HG02642 (cell line): ENCODE results near the gene SGSM2.

Source experiments
- ATAC-seq: cut with Tn5 transposase; IDR thresholded peaks from one replicate; pipeline ENCODE4 v1.9.1; 2021; ENCODE audit warnings: mild to moderate bottlenecking; ENCODE audit not compliant: unreplicated experiment, poor library complexity

The SGSM2 gene

DNA sequence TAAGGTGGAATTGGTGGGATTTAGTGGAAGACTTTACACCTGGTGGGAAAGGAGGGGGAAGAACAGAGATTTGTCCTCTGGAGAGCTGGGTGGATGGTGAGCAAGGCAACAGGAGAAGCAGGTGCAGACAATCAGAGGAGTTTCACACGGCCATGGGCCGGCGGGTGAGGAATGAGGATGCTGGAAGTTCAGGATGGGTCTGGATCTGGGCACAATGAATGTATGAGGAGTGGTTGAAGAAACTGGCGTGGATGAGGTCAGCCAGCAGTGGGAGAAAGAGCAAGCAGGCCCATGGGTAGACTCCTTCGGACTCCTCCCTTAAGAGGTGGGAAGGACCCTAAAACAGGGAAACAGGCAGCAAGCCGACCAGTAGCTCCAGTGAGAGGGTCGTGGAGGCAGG is 73.7 kb downstream of the SGSM2 start:
- no peak for ATAC-seq

DNA sequence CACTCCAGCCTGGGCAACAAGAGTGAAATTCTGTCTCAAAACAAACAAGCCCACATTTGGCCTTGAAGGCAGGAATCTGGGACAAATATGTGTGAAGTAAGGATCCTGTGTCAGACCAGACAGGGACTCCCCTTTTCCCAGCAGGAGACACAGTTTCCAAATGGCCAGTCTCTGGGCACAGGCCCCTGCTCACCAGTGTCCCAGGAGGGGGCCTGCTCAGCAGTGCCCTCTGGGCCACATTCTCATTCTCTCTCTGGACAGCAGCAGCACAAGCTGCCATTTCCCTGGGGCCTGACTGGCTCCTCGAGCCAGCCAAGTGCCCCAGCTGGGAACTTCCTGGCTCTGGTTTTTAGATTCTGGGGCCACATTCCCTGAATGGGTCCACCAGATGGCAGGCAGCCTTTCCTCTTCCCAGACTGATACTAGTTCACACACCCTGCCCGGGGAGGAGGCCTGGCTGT is 75.3 kb downstream of the SGSM2 start:
- ATAC-seq = no peak

DNA sequence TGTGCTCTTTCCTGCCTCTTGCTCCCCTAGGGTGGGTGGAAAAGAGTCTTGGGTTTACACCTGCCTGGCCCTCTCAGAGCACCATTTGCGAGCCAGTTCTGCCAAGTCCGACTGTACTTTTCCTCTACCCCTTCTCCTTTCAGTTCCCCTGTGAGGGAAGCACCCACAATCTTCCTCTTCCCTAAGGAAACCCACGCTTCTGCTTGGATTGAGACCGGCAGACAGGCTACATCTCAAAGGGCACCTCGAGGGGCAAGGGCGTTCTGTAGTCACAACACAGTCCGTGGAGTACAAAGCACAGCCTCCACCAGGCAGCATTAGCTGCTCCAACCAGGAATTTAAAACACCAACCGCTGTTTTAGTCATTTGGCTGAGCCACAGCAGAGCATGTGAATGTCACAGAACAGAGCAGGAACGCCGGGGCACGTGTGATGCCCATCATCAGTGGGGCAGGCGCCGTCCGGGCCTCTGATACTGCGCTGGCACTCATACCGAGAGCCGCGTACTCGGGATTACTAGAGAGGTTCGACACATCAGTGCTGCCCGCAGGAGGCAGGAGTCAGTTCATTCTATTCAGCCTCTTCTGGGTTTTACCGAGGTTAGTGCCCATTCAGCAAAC is 77.3 kb downstream of the SGSM2 start:
- ATAC-seq = no peak

DNA sequence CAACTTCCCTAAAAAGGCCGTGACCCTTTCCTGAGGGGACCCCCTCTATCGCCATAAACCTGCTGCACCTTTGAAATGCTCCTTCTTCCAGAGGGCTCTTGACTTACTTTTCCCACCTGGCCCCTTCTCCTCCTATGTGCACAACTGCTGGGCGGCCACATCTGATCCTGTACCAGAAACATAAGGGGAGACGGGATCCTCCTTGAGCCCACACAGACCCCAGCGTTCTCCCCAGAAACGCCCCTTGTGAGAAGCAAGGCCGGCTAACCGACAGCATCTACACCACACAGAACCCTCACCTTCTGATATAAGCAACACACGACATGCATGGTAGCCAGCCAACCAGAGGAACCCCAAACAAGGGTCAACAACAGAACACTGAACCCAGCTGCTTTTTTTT is 77.8 kb downstream of the SGSM2 start:
- no peak for ATAC-seq

DNA sequence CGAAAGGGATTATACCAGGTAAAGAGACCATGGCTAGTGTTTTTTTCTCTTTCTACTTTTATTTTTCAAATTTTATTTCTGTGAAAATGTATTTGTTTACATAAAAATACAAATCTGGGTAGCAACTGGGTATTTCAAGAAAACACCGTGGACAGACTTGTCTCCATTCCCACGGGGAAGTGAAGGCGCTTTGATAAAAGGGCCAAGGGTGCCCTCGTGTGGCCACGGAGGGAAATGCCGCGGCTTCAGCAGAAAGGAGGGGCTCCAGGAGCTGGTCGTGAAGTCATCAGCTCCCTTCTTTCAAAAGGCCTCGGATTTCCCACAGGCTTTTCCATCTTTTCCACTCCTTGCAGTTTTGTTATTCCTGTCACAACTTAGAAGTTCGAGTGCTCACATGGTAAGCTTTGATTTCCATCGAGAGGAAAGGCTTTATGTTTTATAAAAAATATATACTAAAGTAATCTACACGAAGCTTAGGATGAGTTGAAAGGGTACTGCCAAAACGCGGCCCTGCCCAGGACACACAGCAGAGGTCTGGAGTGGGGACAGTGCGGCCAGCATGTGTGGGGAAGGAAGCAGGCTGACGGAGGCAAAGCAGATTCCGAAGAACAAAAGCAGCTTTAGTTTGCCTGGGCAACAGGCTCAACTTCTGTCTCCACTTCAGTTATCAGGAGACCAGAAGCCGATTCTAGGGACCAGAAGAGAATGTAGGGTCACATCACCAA is 78.9 kb downstream of the SGSM2 start:
- ATAC-seq = peak; percentile 45

DNA sequence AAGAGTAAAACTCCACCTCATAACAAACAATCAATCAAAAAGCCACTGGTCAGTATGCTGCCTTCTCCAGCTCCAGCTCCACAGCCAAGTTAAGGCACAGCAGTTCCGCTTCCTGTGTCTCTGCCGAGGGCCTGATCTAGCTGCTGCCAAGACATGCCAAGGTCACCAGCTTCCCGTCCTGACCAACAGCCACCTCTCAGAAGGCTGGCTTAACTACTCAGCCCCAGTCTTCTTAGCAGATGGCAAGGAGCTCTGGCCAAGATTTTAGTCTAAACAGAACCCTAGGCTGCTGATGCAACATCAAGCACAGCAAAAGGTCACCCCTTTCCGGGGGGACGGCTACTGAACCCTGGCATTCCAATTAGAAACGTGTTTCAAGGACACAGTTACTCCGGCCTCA is 81.3 kb downstream of the SGSM2 start:
- no peak for ATAC-seq

DNA sequence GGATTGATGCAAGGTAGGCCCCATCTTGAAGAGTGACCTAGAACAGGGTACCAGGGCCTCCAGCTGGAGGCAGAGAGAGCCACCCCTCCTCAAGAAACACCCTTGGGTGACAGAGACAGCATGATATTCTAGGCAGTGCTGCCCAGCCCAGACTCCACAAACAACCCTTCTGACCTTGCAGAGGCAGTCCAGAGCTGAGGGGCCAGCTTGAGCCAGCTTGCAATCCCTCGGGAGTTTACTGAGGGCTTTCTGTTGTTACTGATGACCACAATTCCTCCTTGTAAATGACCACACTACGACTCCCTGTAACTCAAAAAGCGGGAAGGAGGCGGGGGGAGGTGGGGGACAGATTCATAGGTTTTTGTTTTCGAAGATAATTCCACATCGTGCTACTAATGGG is 82.2 kb downstream of the SGSM2 start:
- no peak for ATAC-seq

DNA sequence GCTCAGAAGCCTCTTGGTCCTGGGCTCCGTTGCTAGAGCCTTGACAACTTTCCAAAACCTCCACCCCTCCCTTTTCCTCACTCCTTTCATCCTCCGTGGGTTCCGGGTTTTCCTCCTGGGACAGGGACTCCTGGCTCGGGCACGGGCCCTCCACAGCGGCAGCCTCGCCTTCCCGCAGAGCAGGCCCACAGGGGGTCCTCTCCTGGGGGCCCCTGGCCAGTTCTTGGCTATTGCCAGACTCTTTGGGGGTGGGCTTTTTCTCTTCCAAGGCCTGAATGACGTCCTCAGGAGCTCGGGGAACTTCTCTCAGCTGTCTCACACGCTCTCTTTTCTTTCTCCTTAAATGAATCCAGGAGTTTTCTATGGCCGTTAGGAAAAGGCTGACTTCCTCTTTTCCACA is 82.9 kb downstream of the SGSM2 start:
- ATAC-seq = no peak

DNA sequence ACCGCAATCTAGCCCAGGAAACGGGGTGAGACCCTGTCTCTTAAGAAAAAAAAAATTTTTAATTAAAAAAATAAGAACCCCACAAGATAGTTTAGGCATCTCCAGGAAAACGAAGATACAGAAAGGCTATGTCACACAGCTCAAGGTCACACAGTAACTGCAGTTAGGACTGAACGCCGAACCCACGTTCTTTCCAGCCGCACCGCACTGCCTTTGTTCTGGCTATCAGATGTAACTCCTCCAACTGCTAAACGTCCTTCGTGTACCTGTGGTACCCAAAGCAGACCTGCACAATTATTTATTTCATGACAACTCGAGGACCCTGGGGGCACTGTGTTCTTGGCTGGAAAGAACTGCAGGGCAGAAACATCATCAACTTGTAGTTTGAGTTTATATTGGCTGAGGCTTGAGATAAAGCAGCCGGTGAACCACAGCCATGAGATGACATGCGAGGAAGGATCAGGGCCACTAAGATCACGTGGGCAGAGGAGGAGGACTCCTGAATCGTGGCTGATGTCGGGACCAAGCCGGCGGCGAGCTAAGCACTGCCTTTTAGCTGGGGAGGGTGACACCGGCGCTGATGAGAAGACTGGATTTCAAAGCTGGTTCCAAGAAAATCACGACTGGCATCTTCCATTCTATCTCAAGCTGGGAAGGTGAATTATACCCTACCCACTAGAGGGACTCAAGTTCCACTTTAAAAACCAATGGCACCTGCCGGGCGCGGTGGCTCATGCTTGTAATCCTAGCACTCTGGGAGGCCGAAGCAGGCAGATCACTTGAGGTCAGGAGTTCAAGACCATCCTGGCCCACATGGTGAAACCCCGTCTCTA is 84.2 kb downstream of the SGSM2 start:
- ATAC-seq = no peak

DNA sequence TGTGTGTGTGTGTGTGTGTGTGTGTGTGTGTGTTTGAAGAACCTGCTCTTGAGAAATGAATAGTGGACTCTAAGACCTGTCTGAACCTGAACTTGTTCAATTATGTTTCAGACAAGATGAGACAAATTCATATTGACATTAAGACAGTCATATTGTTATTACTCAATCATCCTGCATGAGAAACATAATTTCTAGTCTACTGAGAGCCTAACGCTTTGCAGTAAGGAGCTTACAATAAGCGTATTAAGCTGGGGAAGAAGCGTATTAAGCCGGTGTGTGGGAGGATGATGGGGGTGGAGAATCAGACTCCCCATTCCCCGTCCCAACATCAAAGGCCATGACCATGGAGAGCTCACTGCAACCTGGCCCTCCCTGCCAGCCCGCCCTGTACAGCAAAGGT is 86.0 kb downstream of the SGSM2 start:
- no peak for ATAC-seq

DNA sequence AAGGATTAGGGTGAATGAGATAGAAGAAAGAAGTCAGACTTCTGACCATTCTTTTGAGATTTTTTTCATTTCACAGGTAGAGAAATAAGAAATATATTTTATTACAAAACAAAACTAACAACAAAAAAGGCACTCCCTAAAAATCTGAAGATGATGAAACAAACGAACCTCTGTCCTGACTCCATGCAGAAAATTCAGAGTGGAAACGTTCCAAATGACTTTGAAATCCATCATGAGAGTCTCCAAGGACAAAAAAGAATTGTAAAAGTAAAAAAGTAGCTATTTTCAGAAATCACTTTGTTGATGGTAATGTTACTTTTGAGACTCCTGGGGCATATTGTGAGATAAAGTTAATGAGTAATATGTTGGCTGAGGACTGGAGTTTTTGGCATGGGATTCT is 89.9 kb downstream of the SGSM2 start:
- ATAC-seq = no peak

DNA sequence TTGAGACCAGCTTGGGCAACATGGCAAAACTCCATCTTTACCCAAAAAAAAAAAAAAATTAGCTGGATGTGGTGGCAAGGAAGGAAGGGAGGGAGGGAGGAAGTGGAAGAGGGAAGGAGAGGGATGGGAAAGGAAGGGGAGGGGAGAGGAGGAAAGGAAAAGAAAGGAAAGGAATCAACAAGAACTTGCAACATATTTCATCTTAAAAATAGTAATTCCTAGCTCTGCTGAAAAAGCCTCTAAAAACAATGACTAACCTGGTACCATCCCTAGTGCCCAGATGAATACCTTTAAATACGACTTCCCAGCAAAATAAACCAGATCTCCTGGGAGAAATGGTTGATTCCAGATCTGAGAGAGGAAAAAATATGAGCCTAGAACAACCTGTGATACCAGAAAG is 90.6 kb downstream of the SGSM2 start:
- ATAC-seq = no peak
